ENCODE data around the gene EPC1. TPM values are rescaled to one million over a fixed set of nuclear protein-coding genes. Genes with fewer than 3 reads are reported as not detected.

EPC1 gene
- total RNA-seq, 2 experiments from 2014 or later: 173 to 181 TPM

DNA sequence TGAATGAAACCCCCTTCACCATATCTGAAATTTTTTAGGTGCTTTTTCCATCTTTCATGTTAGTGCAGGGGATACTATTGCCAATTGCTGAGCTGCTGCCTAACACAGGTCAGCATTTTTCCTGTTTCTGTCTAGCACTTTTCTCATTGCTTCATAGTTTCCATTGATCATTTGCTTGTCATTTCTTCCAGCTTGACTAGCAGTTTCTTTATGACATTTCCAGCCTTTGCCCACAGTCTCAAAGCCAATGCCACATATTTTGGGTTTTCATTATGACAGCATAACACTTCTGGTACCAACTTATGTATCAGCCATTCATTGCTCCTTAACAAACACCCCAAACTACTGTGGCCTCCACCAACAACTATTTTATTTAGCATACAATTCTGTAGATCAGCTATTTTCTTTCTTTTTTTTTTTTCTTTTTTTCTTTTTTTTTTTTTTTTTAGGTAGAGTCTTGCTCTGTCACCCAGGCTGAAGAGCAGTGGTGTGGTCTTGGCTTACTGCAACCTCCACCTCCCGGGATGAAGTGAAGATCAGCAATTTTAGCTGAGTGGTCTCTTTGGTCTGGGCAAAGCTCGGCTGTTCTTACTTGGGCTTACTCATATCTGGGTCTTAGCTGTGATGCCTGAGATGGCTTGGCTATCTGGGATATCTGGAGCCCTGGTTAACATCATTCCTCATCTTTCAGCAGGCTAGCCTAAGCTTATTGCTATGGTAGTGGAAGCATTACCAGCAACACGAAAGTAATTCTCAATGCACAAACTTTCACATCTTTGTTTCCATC is 102.3 kb downstream of the EPC1 start:
- no peak overlapping the region for H3K4me3 Mint-ChIP-seq
- H3K27me3 ChIP-seq (ENCODE audit: control insufficient read depth in 1 of 2, insufficient read depth in 2 of 2, low read length in 2 of 2): no peaks in the 10 kb centered on the region
- H3K4me3 ChIP-seq (ENCODE audit: low read length): no peak overlapping the region
- H3K27ac Mint-ChIP-seq: no peak overlapping the region
- no peak for ATAC-seq (ENCODE audit: poor library complexity)
- no peak for DNase-seq
- no peaks in the 10 kb centered on the region for H3K36me3 Mint-ChIP-seq (ENCODE audit: low read depth)
- H3K4me1 ChIP-seq (ENCODE audit: insufficient read depth, low read length): no peaks in the 10 kb centered on the region
- CTCF ChIA-PET: interaction anchor here (0.6 kb wide), 1 partner anchor 348 kb away, joined by 3 read pairs; no protein-coding TSS in a partner anchor
- POLR2A ChIA-PET: no interaction called here
- H3K27me3 Mint-ChIP-seq: no peaks in the 10 kb centered on the region
- H3K4me1 Mint-ChIP-seq (ENCODE audit: low read depth): no peaks in the 10 kb centered on the region
- no peaks in the 10 kb centered on the region for H3K9me3 Mint-ChIP-seq
- no peak overlapping the region for H3K27ac ChIP-seq (ENCODE audit: low read depth in 1 of 2, low read length in 2 of 2)
- TF ChIP-seq, protein P1, sequence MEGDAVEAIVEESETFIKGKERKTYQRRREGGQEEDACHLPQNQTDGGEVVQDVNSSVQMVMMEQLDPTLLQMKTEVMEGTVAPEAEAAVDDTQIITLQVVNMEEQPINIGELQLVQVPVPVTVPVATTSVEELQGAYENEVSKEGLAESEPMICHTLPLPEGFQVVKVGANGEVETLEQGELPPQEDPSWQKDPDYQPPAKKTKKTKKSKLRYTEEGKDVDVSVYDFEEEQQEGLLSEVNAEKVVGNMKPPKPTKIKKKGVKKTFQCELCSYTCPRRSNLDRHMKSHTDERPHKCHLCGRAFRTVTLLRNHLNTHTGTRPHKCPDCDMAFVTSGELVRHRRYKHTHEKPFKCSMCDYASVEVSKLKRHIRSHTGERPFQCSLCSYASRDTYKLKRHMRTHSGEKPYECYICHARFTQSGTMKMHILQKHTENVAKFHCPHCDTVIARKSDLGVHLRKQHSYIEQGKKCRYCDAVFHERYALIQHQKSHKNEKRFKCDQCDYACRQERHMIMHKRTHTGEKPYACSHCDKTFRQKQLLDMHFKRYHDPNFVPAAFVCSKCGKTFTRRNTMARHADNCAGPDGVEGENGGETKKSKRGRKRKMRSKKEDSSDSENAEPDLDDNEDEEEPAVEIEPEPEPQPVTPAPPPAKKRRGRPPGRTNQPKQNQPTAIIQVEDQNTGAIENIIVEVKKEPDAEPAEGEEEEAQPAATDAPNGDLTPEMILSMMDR (IDR thresholded peaks at IDR 0.05): no peak
- no peaks in the 10 kb centered on the region for H3K36me3 ChIP-seq (ENCODE audit: insufficient read depth, low read length)
- intact Hi-C loops (cut with DNase I, micrococcal nuclease): no loop called here
- no peaks in the 10 kb centered on the region for H3K9me3 ChIP-seq (ENCODE audit: control insufficient read depth in 1 of 2, insufficient read depth in 1 of 2, low read length in 2 of 2)

- Mint-ChIP-seq H3K9me3 (no peaks in the 10 kb centered on the region), H3K36me3 (ENCODE audit: low read depth) (no peaks in the 10 kb centered on the region), H3K4me1 (ENCODE audit: low read depth) (no peaks in the 10 kb centered on the region), H3K27me3 (no peaks in the 10 kb centered on the region), H3K4me3 (no peak overlapping the region), H3K27ac (no peak overlapping the region)
- CTCF ChIA-PET: interaction anchor here (0.6 kb wide), 1 partner anchor 347 kb away, joined by 3 read pairs; no protein-coding TSS in a partner anchor
- H3K27ac ChIP-seq (ENCODE audit: low read depth in 1 of 2, low read length in 2 of 2): no peak overlapping the region
- ATAC-seq (ENCODE audit: poor library complexity) (no peak), DNase-seq (no peak)
- no peak overlapping the region for H3K4me3 ChIP-seq (ENCODE audit: low read length)
- no peaks in the 10 kb centered on the region for H3K4me1 ChIP-seq (ENCODE audit: insufficient read depth, low read length)
- H3K27me3 ChIP-seq (ENCODE audit: control insufficient read depth in 1 of 2, insufficient read depth in 2 of 2, low read length in 2 of 2): no peaks in the 10 kb centered on the region
- no peaks in the 10 kb centered on the region for H3K36me3 ChIP-seq (ENCODE audit: insufficient read depth, low read length)
- intact Hi-C loops (cut with DNase I, micrococcal nuclease): no loop called here
- no peaks in the 10 kb centered on the region for H3K9me3 ChIP-seq (ENCODE audit: control insufficient read depth in 1 of 2, insufficient read depth in 1 of 2, low read length in 2 of 2)
- POLR2A ChIA-PET: no interaction called here
- TF ChIP-seq, protein P1 (IDR thresholded peaks at IDR 0.05): no peak
Observed at GRCh38 chr10:32244011-32244410, 102.9 kb downstream of the EPC1 start.

- intact Hi-C loops (cut with DNase I, micrococcal nuclease): no loop called here
- Histone ChIP-seq H3K9me3 (ENCODE audit: control insufficient read depth in 1 of 2, insufficient read depth in 1 of 2, low read length in 2 of 2) (no peaks in the 10 kb centered on the region), H3K36me3 (ENCODE audit: insufficient read depth, low read length) (no peaks in the 10 kb centered on the region), H3K27me3 (ENCODE audit: control insufficient read depth in 1 of 2, insufficient read depth in 2 of 2, low read length in 2 of 2) (no peaks in the 10 kb centered on the region), H3K27ac (ENCODE audit: low read depth in 1 of 2, low read length in 2 of 2) (no peak overlapping the region), H3K4me1 (ENCODE audit: insufficient read depth, low read length) (no peaks in the 10 kb centered on the region), H3K4me3 (ENCODE audit: low read length) (no peak overlapping the region)
- no peak overlapping the region for H3K4me3 Mint-ChIP-seq
- ATAC-seq (ENCODE audit: poor library complexity) (no peak), DNase-seq (no peak)
- no peak overlapping the region for H3K27ac Mint-ChIP-seq
- no peaks in the 10 kb centered on the region for H3K36me3 Mint-ChIP-seq (ENCODE audit: low read depth)
- H3K4me1 Mint-ChIP-seq (ENCODE audit: low read depth): no peaks in the 10 kb centered on the region
- CTCF ChIA-PET: no interaction called here
- TF ChIP-seq, protein P1 (IDR thresholded peaks at IDR 0.05): no peak
- H3K9me3 Mint-ChIP-seq: no peaks in the 10 kb centered on the region
- no peaks in the 10 kb centered on the region for H3K27me3 Mint-ChIP-seq
- POLR2A ChIA-PET: no interaction called here
Observed at GRCh38 chr10:32241946-32242345, 105.0 kb downstream of the EPC1 start.
